ENCODE data around the gene KIF20A. TPM values are rescaled to one million over a fixed set of nuclear protein-coding genes. Genes with fewer than 3 reads are reported as not detected.
"Not testable (repeated sequence)": the region's sequence is repeated elsewhere in the genome, so short reads cannot be mapped to it uniquely, and the experiment has no call there.

Gene KIF20A
- total RNA-seq, 1 donor: 2.4 TPM

GRCh38 chr5:138182808-138183207 is 3.9 kb downstream of the KIF20A start:
- no peak for DNase-seq (ENCODE audit: low read depth in 2 of 3, low spot score in 2 of 3)

- DNase-seq (ENCODE audit: low read depth in 2 of 3, low spot score in 2 of 3): peak in 2 of 3 donors; percentile 24 to 52
Observed at GRCh38 chr5:138186002-138186447, 7.1 kb downstream of the KIF20A start.

GRCh38 chr5:138188626-138189025 is 9.7 kb downstream of the KIF20A start:
- DNase-seq (ENCODE audit: low read depth in 2 of 3, low spot score in 2 of 3): no peak

GRCh38 chr5:138192826-138193225 is 13.9 kb downstream of the KIF20A start:
- DNase-seq (ENCODE audit: low read depth in 2 of 3, low spot score in 2 of 3): no peak

GRCh38 chr5:138193859-138194258 is 14.9 kb downstream of the KIF20A start:
- DNase-seq (ENCODE audit: low read depth in 2 of 3, low spot score in 2 of 3): not testable (repeated sequence)

- no peak for DNase-seq (ENCODE audit: low read depth in 2 of 3, low spot score in 2 of 3)
Observed at GRCh38 chr5:138210985-138211384, 32.1 kb downstream of the KIF20A start.

- no peak for DNase-seq (ENCODE audit: low read depth in 2 of 3, low spot score in 2 of 3)
Observed at GRCh38 chr5:138212828-138213160, 33.9 kb downstream of the KIF20A start.

GRCh38 chr5:138213161-138214029 is 34.5 kb downstream of the KIF20A start, which contains the start of gene CDC23:
CDC23 (minus strand) TSS chr5:138213323; CDS start chr5:138213312, 11 bp downstream.
- peak; percentile 79 to 98 (median 97) for DNase-seq (ENCODE audit: low read depth in 2 of 3, low spot score in 2 of 3)

GRCh38 chr5:138216799-138217198 is 37.9 kb downstream of the KIF20A start:
- DNase-seq (ENCODE audit: low read depth in 2 of 3, low spot score in 2 of 3): no peak

GRCh38 chr5:138223532-138223931 is 44.6 kb downstream of the KIF20A start:
- DNase-seq (ENCODE audit: low read depth in 2 of 3, low spot score in 2 of 3): no peak

GRCh38 chr5:138224712-138225111 is 45.8 kb downstream of the KIF20A start:
- no peak for DNase-seq (ENCODE audit: low read depth in 2 of 3, low spot score in 2 of 3)

- peak in 1 of 3 donors; percentile 32 for DNase-seq (ENCODE audit: low read depth in 2 of 3, low spot score in 2 of 3)
Observed at GRCh38 chr5:138226910-138227309, 48.0 kb downstream of the KIF20A start.

GRCh38 chr5:138229387-138229786 is 50.5 kb downstream of the KIF20A start:
- DNase-seq (ENCODE audit: low read depth in 2 of 3, low spot score in 2 of 3): no peak

- no peak for DNase-seq (ENCODE audit: low read depth in 2 of 3, low spot score in 2 of 3)
Observed at GRCh38 chr5:138230261-138230660, 51.3 kb downstream of the KIF20A start.

GRCh38 chr5:138230981-138231589 is 52.2 kb downstream of the KIF20A start:
- DNase-seq (ENCODE audit: low read depth in 2 of 3, low spot score in 2 of 3): peak in 1 of 3 donors; percentile 49

- DNase-seq (ENCODE audit: low read depth in 2 of 3, low spot score in 2 of 3): no peak
Observed at GRCh38 chr5:138233280-138233679, 54.4 kb downstream of the KIF20A start.

GRCh38 chr5:138234651-138235050 is 55.7 kb downstream of the KIF20A start:
- no peak for DNase-seq (ENCODE audit: low read depth in 2 of 3, low spot score in 2 of 3)

Other genes with a start within 250 kb of the KIF20A start
- 25.6 TPM for gene FAM13B, start 146.0 kb upstream of the KIF20A start, total RNA-seq
- gene WNT8A, start 95.1 kb upstream of the KIF20A start, total RNA-seq: 1.1 TPM
- gene NME5, start 39.7 kb upstream of the KIF20A start, total RNA-seq: 0.27 TPM
- gene BRD8, start 482 bp upstream of the KIF20A start, total RNA-seq: 31.5 TPM
- 18.9 TPM for gene CDC23, start 34.2 kb downstream of the KIF20A start, total RNA-seq
- gene GFRA3, start 95.5 kb downstream of the KIF20A start, total RNA-seq: 0.27 TPM
- 0.81 TPM for gene CDC25C, start 152.7 kb downstream of the KIF20A start, total RNA-seq
- gene FAM53C, start 159.2 kb downstream of the KIF20A start, total RNA-seq: 69.7 TPM
- 50.9 TPM for gene KDM3B, start 173.6 kb downstream of the KIF20A start, total RNA-seq